KOPT-K1 (cell line): Measurements from ENCODE around the gene SNED1.

ENCODE experiments used
- H3K27ac ChIP-seq: fragments of 200-600 bp; sonication (generic); 2 replicates; pipeline ENCODE4 v1.5.1; 2016; ENCODE audit warnings: antibody characterized with exemption, mild to moderate bottlenecking, low read depth, low read length; ENCODE audit not compliant: poor library complexity, severe bottlenecking
- H3K36me3 ChIP-seq: fragments of 200-600 bp; sonication (generic); 2 replicates; pipeline ENCODE4 v1.5.1; 2017; ENCODE audit warnings: antibody characterized with exemption, mild to moderate bottlenecking, low read length, moderate library complexity; ENCODE audit not compliant: insufficient read depth
- H3K9me3 ChIP-seq: fragments of 200-600 bp; sonication (generic); 2 replicates; pipeline ENCODE4 v1.5.1; 2017; ENCODE audit warnings: antibody characterized with exemption, low read length, mild to moderate bottlenecking; ENCODE audit not compliant: insufficient read depth, poor library complexity, severe bottlenecking

Gene SNED1

GRCh38 chr2:241043581-241043980 lies 45.2 kb downstream of the SNED1 start:
- no peak overlapping the region for H3K27ac ChIP-seq
- peaks cover 19% of the 10 kb centered on the region for H3K9me3 ChIP-seq
- H3K36me3 ChIP-seq: no peaks in the 10 kb centered on the region

GRCh38 chr2:241047253-241048010 lies 49.0 kb downstream of the SNED1 start:
- H3K36me3 ChIP-seq: no peaks in the 10 kb centered on the region
- peaks cover 19% of the 10 kb centered on the region for H3K9me3 ChIP-seq
- no peak overlapping the region for H3K27ac ChIP-seq

- H3K36me3 ChIP-seq: no peaks in the 10 kb centered on the region
- no peak overlapping the region for H3K27ac ChIP-seq
- peaks cover 19% of the 10 kb centered on the region for H3K9me3 ChIP-seq
Measured at GRCh38 chr2:241048149-241048948, 49.9 kb downstream of the SNED1 start.

GRCh38 chr2:241048949-241049343 lies 50.5 kb downstream of the SNED1 start:
- peaks cover 19% of the 10 kb centered on the region for H3K9me3 ChIP-seq
- H3K27ac ChIP-seq: no peak overlapping the region
- H3K36me3 ChIP-seq: no peaks in the 10 kb centered on the region

- Histone ChIP-seq H3K36me3 (no peaks in the 10 kb centered on the region), H3K27ac (no peak overlapping the region), H3K9me3 (peaks cover 12% of the 10 kb centered on the region)
Measured at GRCh38 chr2:241049739-241050623, 51.6 kb downstream of the SNED1 start.

- H3K27ac ChIP-seq: no peak overlapping the region
- peaks cover 6% of the 10 kb centered on the region for H3K9me3 ChIP-seq
- H3K36me3 ChIP-seq: no peaks in the 10 kb centered on the region
Measured at GRCh38 chr2:241050624-241051577, 52.5 kb downstream of the SNED1 start.

GRCh38 chr2:241051578-241052487 lies 53.4 kb downstream of the SNED1 start:
- Histone ChIP-seq H3K9me3 (no peaks in the 10 kb centered on the region), H3K36me3 (no peaks in the 10 kb centered on the region), H3K27ac (no peak overlapping the region)

- Histone ChIP-seq H3K36me3 (no peaks in the 10 kb centered on the region), H3K27ac (no peak overlapping the region), H3K9me3 (no peaks in the 10 kb centered on the region)
Measured at GRCh38 chr2:241052677-241053360, 54.4 kb downstream of the SNED1 start.

GRCh38 chr2:241053576-241054251 lies 55.3 kb downstream of the SNED1 start:
- no peaks in the 10 kb centered on the region for H3K36me3 ChIP-seq
- no peaks in the 10 kb centered on the region for H3K9me3 ChIP-seq
- no peak overlapping the region for H3K27ac ChIP-seq

GRCh38 chr2:241061275-241061674 lies 62.9 kb downstream of the SNED1 start:
- Histone ChIP-seq H3K27ac (no peak overlapping the region), H3K36me3 (no peaks in the 10 kb centered on the region), H3K9me3 (no peaks in the 10 kb centered on the region)

GRCh38 chr2:241062389-241063092 lies 64.1 kb downstream of the SNED1 start:
- Histone ChIP-seq H3K9me3 (no peaks in the 10 kb centered on the region), H3K27ac (no peak overlapping the region), H3K36me3 (no peaks in the 10 kb centered on the region)

GRCh38 chr2:241063093-241063551 lies 64.7 kb downstream of the SNED1 start:
- no peaks in the 10 kb centered on the region for H3K36me3 ChIP-seq
- no peaks in the 10 kb centered on the region for H3K9me3 ChIP-seq
- no peak overlapping the region for H3K27ac ChIP-seq
